ENCODE results near the gene PYGB. TPM values are rescaled to one million over a fixed set of nuclear protein-coding genes. Genes with fewer than 3 reads are reported as not detected.

Gene PYGB
- total RNA-seq, 1 experiment from 2014 or later, result 216 TPM

- Histone ChIP-seq H3K4me2 (ENCODE audit: low read length) (no peak overlapping the region), H3K79me2 (ENCODE audit: low read length) (no peaks in the 10 kb centered on the region), H3K27ac (ENCODE audit: low read length) (no peak overlapping the region), H3K9me2 (replicated peaks; ENCODE audit: low read length) (no peaks in the 10 kb centered on the region), H3K36me3 (ENCODE audit: low read depth, low read length) (peaks cover 83% of the 10 kb centered on the region), H3K9ac (ENCODE audit: low read length) (no peak overlapping the region), H3K9me3 (ENCODE audit: low read length) (no peaks in the 10 kb centered on the region), H3K4me1 (ENCODE audit: insufficient read depth, low read length) (no peaks in the 10 kb centered on the region), H3F3A (ENCODE audit: low read length, unreplicated experiment) (no peaks in the 10 kb centered on the region), H4K20me1 (ENCODE audit: low read length) (no peaks in the 10 kb centered on the region), H2AFZ (ENCODE audit: low read length) (no peak overlapping the region), H3K27me3 (ENCODE audit: low read length) (no peaks in the 10 kb centered on the region), H3K4me3 (ENCODE audit: low read length) (no peak overlapping the region)
- no peak for DNase-seq
- TF ChIP-seq EZH2phosphoT487 (IDR thresholded peaks at IDR 0.05; ENCODE audit: borderline replicate concordance, low read length) (no peak), EZH2 (IDR thresholded peaks at IDR 0.05; ENCODE audit: low read length, unreplicated experiment) (no peak), CTCF (conservative IDR thresholded peaks at IDR 0.05; ENCODE audit: low read depth, low read length) (no peak)
- intact Hi-C loops (cut with micrococcal nuclease), result no loop called here
- no TSS peak for BruUV-seq (replicated peaks)
- POLR2A ChIA-PET (ENCODE audit: unreplicated experiment), result no interaction called here
- no peak for ATAC-seq
- CTCF ChIA-PET, result no interaction called here
These were observed 34.3 kb downstream of the PYGB start for GRCh38 chr20:25282034-25282781.

GRCh38 chr20:25282796-25283195 is 34.9 kb downstream of the PYGB start:
- Histone ChIP-seq H3K27me3 (ENCODE audit: low read length) (no peaks in the 10 kb centered on the region), H3K4me1 (ENCODE audit: insufficient read depth, low read length) (no peaks in the 10 kb centered on the region), H3F3A (ENCODE audit: low read length, unreplicated experiment) (no peaks in the 10 kb centered on the region), H3K9me2 (replicated peaks; ENCODE audit: low read length) (no peaks in the 10 kb centered on the region), H3K9me3 (ENCODE audit: low read length) (no peaks in the 10 kb centered on the region), H3K36me3 (ENCODE audit: low read depth, low read length) (peaks cover 83% of the 10 kb centered on the region), H3K79me2 (ENCODE audit: low read length) (no peaks in the 10 kb centered on the region), H3K4me2 (ENCODE audit: low read length) (no peak overlapping the region), H2AFZ (ENCODE audit: low read length) (no peak overlapping the region), H4K20me1 (ENCODE audit: low read length) (no peaks in the 10 kb centered on the region), H3K9ac (ENCODE audit: low read length) (no peak overlapping the region), H3K27ac (ENCODE audit: low read length) (no peak overlapping the region), H3K4me3 (ENCODE audit: low read length) (no peak overlapping the region)
- no TSS peak for BruUV-seq (replicated peaks)
- ATAC-seq, result no peak
- POLR2A ChIA-PET (ENCODE audit: unreplicated experiment), result no interaction called here
- TF ChIP-seq EZH2 (IDR thresholded peaks at IDR 0.05; ENCODE audit: low read length, unreplicated experiment) (no peak), CTCF (conservative IDR thresholded peaks at IDR 0.05; ENCODE audit: low read depth, low read length) (no peak)
- intact Hi-C loops (cut with micrococcal nuclease), result no loop called here
- CTCF ChIA-PET, result no interaction called here
- DNase-seq, result no peak

- Histone ChIP-seq H3K4me2 (ENCODE audit: low read length) (no peak overlapping the region), H3K27me3 (ENCODE audit: low read length) (no peaks in the 10 kb centered on the region), H3K36me3 (ENCODE audit: low read depth, low read length) (peaks cover 83% of the 10 kb centered on the region), H3K9ac (ENCODE audit: low read length) (no peak overlapping the region), H3K9me3 (ENCODE audit: low read length) (no peaks in the 10 kb centered on the region), H2AFZ (ENCODE audit: low read length) (no peak overlapping the region), H3K79me2 (ENCODE audit: low read length) (no peaks in the 10 kb centered on the region), H4K20me1 (ENCODE audit: low read length) (no peaks in the 10 kb centered on the region), H3K27ac (ENCODE audit: low read length) (no peak overlapping the region), H3K4me3 (ENCODE audit: low read length) (no peak overlapping the region), H3F3A (ENCODE audit: low read length, unreplicated experiment) (no peaks in the 10 kb centered on the region), H3K9me2 (replicated peaks; ENCODE audit: low read length) (no peaks in the 10 kb centered on the region), H3K4me1 (ENCODE audit: insufficient read depth, low read length) (no peaks in the 10 kb centered on the region)
- POLR2A ChIA-PET (ENCODE audit: unreplicated experiment), result no interaction called here
- TF ChIP-seq EZH2phosphoT487 (IDR thresholded peaks at IDR 0.05; ENCODE audit: borderline replicate concordance, low read length), result no peak
- TF ChIP-seq EZH2 (IDR thresholded peaks at IDR 0.05; ENCODE audit: low read length, unreplicated experiment), result no peak
- no peak for TF ChIP-seq CTCF (conservative IDR thresholded peaks at IDR 0.05; ENCODE audit: low read depth, low read length)
- intact Hi-C loops (cut with micrococcal nuclease), result no loop called here
- CTCF ChIA-PET, result no interaction called here
- DNase-seq (no peak), ATAC-seq (peak; percentile 1; the same call in 1 of the 2 replicates)
- BruUV-seq (replicated peaks), result no TSS peak
These were observed 35.5 kb downstream of the PYGB start for GRCh38 chr20:25283221-25283951.

Data from PC-3 (cell line).